HG03565 (cell line): Measurements from ENCODE around the gene MECR.
"Not testable (repeated sequence)": the region's sequence is repeated elsewhere in the genome, so short reads cannot be mapped to it uniquely, and the experiment has no call there.

Source experiments
- ATAC-seq: cut with Tn5 transposase; IDR thresholded peaks from one replicate; pipeline ENCODE4 v1.9.1; 2021; ENCODE audit warnings: mild to moderate bottlenecking, moderate library complexity; ENCODE audit not compliant: unreplicated experiment

Gene MECR

DNA sequence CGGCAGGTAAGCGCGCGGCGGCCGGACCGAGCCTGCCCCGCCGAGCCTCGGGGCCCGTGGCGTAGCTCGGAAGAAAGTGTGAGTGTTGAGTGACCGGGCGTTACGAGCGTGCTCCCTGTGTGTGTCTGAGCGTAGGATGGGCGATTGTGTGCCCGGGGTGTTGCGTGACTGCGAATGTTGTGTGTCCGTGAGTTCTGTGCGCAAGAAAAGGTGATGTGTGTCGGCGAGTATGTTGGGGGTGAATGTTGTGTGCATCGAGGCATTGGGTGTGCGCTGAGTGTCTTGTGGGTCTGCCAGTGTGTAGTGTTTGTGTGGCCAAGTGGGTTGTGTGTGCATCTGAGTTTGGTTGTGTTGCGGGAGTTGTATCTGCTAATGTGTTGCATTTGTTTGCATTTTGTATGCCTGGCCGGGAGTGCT is 6.0 kb upstream of the MECR start:
- no peak for ATAC-seq

- ATAC-seq = no peak
Observed at GRCh38 chr1:29235955-29236711, 5.4 kb upstream of the MECR start, which contains the start of gene PTPRU. Gene PTPRU, plus strand, starts transcription at chr1:29236522. Its CDS starts 123 bp downstream, at chr1:29236645.

GRCh38 chr1:29234881-29235280 is 4.1 kb upstream of the MECR start:
- ATAC-seq = not testable (repeated sequence)

GRCh38 chr1:29234471-29234870 is 3.7 kb upstream of the MECR start:
- no peak for ATAC-seq

GRCh38 chr1:29233693-29234092 is 3.0 kb upstream of the MECR start:
- ATAC-seq = no peak

GRCh38 chr1:29232387-29232786 is 1.7 kb upstream of the MECR start:
- ATAC-seq = no peak

DNA sequence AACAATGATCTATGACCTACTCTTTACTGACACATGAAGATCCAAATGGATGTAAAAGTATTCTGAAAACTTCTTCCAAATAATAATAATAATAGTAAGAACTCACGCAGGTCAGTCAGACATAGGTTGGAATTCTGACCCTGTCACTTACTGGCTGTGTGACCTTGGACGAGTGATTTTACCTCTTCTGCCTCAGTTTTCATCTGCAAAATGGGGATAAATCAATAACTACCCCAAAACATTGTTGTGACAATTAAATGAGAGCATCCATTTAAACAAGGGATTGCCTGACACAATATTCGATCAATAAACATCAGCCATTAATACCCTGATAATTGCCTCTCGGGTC is 556 bp downstream of the MECR start:
- no peak for ATAC-seq

DNA sequence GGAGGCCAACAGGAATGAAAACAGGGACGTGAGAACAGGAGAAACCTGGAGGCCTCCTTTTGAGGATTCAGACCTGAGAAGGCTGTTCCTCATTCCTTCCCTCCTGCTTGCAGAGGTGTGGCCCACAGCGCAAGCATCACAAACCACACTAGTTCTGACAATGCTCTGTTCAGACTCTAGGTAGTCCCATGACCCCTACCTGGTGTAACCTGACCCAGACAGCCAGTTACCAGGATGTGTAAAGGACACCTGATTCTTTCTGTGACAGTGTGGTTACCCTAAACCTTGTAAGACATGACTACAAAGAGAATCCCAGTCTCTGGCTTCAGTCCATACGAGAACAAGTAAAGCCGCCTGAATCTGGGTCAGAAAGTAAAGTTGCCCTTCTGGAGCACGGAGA is 3.2 kb downstream of the MECR start:
- no peak for ATAC-seq

DNA sequence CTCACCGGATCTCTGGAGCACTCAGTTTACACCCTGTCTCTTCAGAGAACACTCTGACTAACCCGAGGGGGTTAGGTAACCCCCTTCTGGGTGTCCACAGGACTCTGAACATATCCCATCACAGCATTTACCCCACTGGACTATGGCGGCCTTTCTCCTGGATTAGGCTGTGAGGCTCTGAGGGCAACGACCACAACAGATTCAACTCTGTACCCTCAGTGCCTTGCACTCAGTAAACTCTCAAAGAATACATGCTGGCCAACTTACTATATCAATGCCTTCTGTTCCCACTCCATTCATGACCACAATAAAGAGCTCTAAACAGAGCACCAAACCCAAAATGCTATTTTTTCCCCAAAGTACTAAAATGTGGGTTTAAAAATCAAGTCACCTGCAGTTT is 5.4 kb downstream of the MECR start:
- ATAC-seq = no peak

- no peak for ATAC-seq
Observed at GRCh38 chr1:29224356-29224837, 6.3 kb downstream of the MECR start.

GRCh38 chr1:29223521-29223920 is 7.2 kb downstream of the MECR start:
- ATAC-seq = no peak

DNA sequence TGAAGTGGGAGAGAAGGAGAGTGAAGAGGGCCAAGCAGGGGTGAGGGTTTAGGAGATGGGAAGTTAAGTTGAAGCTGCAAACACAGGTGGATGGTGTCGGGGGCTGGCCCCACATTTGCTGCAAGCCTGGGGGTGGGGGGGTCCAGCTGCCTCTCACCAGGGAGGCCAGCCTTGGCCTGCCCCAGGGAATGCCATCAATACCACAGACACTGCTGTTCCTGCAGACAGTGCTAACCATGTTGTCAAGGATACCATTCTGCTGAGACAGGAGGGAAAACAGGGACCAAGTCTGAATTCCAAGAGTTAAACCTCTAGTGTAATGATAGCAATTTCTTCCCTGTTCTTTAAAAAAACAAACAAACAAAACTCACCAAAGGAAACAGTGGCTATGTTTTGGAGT is 8.0 kb downstream of the MECR start:
- ATAC-seq = no peak

DNA sequence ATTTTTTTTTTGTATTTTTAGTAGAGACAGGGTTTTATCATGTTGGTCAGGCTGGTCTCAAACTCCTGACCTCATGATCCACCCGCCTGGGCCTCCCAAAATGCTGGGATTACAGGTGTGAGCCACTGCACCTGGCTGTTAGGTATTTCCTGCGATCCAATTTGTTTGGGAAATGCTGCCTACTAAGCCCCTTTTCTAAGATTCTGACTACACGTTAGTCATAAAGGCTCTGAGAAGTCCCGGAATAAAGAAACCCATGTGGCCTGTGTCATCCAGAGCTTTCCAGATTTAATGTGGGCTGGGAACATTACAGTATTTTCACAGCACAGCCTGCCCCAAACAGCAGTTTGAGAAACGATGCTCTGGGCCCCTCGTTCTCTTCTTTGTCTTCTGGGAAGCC is 8.5 kb downstream of the MECR start:
- ATAC-seq = not testable (repeated sequence)

DNA sequence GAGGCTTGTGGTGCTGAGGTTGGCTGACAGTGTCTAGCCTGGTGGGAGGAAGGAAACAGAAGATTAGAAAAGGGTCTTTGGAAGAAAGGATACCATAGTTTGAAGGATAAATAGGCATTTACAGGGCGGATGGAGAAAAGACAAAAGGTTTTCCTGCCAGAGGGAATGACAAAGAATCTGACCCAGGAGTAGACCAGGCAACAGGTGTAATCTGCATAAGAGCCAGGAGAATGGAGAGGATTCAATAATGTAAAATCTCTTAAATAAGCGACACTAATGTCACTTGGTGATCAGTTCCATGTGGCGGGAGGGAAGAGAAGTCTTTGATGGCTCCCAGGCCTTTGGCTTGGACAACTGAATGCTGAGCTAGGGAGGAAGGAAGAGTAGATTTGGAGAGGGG is 9.4 kb downstream of the MECR start:
- ATAC-seq = no peak

- ATAC-seq = no peak
Observed at GRCh38 chr1:29218223-29218622, 12.5 kb downstream of the MECR start.

GRCh38 chr1:29217633-29218032 is 13.1 kb downstream of the MECR start:
- no peak for ATAC-seq

- no peak for ATAC-seq
Observed at GRCh38 chr1:29213055-29213454, 17.7 kb downstream of the MECR start.

DNA sequence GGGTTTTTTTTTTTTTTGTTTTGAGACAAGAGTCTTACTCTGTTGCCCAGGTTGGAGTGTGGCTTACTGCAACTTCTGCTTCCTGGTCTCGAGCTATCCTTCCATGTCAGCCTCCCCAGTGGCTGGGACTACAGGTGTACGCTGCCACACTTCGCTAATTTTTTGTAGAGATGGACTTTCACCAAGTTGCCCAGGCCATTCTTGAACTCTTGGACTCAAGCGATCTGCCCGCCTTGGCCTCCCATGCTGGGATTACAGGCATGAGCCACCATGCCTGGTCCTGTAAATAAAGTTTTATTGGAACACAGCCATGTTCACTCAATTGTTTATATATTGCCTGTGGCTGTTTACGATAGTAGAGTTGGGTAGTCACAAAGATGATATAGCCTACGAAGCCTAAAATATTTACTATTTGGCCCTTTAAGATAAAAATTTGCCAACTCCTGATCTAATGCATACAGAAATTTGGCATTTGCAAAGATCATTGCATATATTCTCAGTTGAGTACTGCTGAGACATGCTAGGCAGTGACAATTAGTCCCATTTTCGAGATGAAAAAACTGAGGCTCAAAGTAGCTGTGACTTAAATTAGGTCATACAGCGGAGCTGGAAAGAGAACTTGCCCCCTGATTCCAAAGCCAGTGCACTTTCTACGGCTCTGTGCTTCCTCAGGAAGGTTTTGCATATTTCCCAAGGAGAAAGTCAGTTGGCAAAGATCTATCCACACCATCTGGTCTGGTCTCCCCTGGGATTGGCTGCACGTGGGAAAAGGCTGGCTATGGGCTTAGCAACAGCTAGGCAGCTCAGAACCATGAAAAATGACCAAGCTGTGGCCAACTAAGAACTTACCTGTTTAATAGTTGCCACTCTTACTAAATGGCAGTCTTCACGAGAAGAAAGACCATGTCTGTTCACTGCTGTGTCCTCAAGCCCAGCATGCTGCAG is 19.4 kb downstream of the MECR start:
- no peak for ATAC-seq

DNA sequence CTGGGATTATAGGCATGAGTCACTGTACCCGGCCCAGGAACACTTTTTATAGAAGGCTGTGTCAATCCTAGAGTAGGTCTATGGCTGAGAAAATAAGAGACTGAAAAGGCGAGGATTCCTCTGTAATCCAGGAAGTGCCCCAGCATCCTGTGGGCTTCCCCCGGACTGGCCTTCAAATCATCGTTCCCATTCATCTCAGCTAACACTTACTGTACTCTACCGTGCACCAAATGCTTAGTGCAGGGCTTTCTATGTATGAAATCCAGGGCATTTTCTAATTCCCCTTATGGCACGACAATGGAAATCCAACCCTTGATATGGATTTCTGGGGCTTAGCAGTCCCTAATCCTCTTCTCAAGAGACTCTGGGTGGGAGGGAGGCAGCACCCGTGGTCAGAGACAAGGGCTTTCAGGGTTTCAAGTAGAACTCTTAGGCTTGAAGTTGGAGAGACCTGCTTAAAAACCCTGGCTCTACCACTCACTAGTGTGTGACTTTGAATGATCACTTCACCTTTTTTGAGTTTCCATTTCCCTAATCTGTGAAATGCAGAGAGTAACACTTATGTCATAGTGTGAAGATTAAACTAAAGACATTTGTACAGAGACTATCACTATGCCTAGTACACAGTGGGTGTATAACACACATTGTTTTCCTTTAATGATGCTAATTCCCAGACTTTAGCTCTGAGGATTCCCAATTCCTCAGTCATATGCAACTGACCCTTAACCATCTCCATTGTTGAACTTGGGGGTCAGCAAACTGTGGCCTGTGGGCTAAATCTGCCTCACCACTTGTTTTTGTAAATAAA is 20.3 kb downstream of the MECR start:
- ATAC-seq = no peak

GRCh38 chr1:29209173-29209572 is 21.6 kb downstream of the MECR start:
- no peak for ATAC-seq

DNA sequence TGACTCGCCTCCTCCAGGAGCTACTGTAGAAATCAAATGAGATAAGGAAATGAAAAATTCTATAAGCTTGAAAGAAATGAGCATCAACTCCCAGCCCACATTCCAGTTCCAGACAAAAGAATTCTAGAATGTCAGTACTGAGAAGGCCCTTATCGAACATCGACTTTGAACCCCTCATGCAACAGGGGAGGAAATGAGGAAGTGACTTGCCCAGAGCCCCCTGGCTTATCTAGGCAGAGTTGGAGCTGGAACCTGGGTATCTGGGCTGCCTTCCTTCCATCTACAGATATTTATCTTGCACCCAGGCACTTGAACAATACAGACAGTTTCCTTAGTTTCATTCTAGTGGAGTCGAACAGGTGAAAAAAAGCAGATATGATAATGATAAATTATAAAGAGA is 22.3 kb downstream of the MECR start:
- ATAC-seq = no peak
